OCI-LY3 (cell line): ENCODE results near the gene KLK12.

Source experiments
- EZH2phosphoT487 ChIP-seq: fragments of 200-600 bp; shearing (Covaris generic); IDR thresholded peaks from 2 replicates; pipeline ENCODE4 v1.6.1; 2018; ENCODE audit warnings: antibody characterized with exemption, mixed run types, low read depth
- TF ChIP-seq, protein P1 (sequence below): fragments of 200-600, 300-600 bp; sonication (generic); IDR thresholded peaks from 2 replicates; pipeline ENCODE4 v1.5.1; 2014; ENCODE audit warnings: antibody characterized with exemption, low read length, low read depth

- TF ChIP-seq, protein P1, sequence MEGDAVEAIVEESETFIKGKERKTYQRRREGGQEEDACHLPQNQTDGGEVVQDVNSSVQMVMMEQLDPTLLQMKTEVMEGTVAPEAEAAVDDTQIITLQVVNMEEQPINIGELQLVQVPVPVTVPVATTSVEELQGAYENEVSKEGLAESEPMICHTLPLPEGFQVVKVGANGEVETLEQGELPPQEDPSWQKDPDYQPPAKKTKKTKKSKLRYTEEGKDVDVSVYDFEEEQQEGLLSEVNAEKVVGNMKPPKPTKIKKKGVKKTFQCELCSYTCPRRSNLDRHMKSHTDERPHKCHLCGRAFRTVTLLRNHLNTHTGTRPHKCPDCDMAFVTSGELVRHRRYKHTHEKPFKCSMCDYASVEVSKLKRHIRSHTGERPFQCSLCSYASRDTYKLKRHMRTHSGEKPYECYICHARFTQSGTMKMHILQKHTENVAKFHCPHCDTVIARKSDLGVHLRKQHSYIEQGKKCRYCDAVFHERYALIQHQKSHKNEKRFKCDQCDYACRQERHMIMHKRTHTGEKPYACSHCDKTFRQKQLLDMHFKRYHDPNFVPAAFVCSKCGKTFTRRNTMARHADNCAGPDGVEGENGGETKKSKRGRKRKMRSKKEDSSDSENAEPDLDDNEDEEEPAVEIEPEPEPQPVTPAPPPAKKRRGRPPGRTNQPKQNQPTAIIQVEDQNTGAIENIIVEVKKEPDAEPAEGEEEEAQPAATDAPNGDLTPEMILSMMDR, result no peak
- TF ChIP-seq EZH2phosphoT487, result no peak
These were observed 24.9 kb upstream of the KLK12 start for GRCh38 chr19:51059715-51060114.
